ENCODE results near the gene EXOSC2.

DNA sequence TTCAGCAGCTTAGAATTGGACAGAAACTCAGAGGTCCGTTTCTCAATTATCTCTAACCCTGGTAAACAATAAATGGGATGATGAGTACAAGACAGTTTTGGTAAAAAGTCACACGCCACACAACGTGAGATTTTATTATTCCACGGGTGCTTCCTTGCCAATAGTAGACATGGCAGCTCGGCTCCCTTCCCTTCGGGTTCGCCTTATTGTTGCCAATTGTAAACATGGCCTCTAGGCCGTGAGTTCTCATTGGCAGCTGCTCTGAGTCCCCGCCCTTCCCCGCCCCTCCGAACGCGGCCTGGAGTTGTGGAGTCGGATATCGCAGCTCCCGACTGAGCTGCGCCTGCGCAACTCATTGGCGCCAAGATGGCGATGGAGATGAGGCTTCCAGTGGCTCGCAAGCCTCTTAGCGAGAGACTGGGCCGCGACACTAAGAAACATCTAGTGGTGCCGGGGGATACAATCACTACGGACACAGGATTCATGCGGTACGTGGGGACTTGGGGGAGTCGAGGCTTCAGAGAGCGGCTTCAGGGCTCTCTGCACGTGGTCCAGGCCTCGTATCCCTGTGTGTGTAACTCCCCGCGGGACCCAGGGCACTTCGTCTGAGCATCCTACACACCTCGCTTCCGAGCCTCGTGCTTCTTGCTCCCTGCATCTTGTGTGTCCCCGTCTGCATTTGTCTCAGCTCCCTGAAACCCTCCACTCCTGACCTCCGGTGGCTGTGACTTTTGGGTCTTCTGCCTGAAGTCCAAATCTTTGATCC lies at the start of gene EXOSC2:
- TF ChIP-seq EZH2phosphoT487 (conservative IDR thresholded peaks at IDR 0.05; ENCODE audit: low read length) = no peak
- TF ChIP-seq, protein P1, sequence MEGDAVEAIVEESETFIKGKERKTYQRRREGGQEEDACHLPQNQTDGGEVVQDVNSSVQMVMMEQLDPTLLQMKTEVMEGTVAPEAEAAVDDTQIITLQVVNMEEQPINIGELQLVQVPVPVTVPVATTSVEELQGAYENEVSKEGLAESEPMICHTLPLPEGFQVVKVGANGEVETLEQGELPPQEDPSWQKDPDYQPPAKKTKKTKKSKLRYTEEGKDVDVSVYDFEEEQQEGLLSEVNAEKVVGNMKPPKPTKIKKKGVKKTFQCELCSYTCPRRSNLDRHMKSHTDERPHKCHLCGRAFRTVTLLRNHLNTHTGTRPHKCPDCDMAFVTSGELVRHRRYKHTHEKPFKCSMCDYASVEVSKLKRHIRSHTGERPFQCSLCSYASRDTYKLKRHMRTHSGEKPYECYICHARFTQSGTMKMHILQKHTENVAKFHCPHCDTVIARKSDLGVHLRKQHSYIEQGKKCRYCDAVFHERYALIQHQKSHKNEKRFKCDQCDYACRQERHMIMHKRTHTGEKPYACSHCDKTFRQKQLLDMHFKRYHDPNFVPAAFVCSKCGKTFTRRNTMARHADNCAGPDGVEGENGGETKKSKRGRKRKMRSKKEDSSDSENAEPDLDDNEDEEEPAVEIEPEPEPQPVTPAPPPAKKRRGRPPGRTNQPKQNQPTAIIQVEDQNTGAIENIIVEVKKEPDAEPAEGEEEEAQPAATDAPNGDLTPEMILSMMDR (IDR thresholded peaks at IDR 0.05; ENCODE audit: insufficient read depth, low read length, poor library complexity, severe bottlenecking) = no peak

Measured in SU-DHL-6 (cell line).